ENCODE results near the gene HNF1B.

DNA sequence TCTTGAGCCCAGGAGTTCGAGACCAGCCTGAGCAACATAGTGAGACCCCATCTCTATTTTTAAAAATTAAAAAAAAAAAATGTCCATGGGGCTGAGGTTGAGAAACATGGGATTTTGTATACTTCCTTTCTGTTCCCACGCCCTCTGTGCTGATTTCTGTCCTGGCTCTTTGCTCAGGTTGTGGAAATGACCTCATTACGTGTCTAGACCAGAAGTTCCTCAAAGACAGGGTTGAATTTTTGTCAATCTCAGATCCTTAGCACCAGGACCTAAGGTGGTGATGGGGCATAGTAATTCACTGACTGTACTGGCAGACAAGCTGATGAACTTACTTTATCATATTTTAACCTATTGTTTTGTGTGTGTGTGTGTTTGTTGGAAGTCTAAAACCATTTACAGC lies 11.2 kb upstream of the HNF1B start:
- TF ChIP-seq CTCF (IDR thresholded peaks at IDR 0.05), result no peak
- no peak for TF ChIP-seq POLR2A (IDR thresholded peaks at IDR 0.05)
